Mesenchymal stem cell (in vitro differentiated cells and primary cell): ENCODE measurements around the gene FRY.
"Not testable (repeated sequence)": the region's sequence is repeated elsewhere in the genome, so short reads cannot be mapped to it uniquely, and the experiment has no call there.

Experiments
- DNase-seq: peaks from one replicate; pipeline ENCODE4 v3.0.0-alpha.2; 2013
- H2AFZ ChIP-seq: one replicate; pipeline ENCODE4 v1.6.1; 2013; ENCODE audit warnings: low read depth, mild to moderate bottlenecking, control low read depth, inconsistent platforms, low read length, moderate library complexity
- H2AK5ac ChIP-seq: 2 replicates; pipeline ENCODE4 v1.6.1; 2013; ENCODE audit warnings: low read length, moderate library complexity, mild to moderate bottlenecking, inconsistent platforms; ENCODE audit not compliant: severe bottlenecking
- H2BK120ac ChIP-seq: one replicate; pipeline ENCODE4 v1.6.1; 2013; ENCODE audit warnings: low read depth, mild to moderate bottlenecking, inconsistent platforms, low read length, moderate library complexity
- H2BK12ac ChIP-seq, 2 experiments: one replicate each; pipeline ENCODE4 v1.6.1; 2013; ENCODE audit warnings: inconsistent platforms in 2 of 2, low read length in 2 of 2, mild to moderate bottlenecking in 2 of 2, moderate library complexity in 2 of 2, control low read depth in 1 of 2
- H2BK15ac ChIP-seq: one replicate; pipeline ENCODE4 v1.6.1; 2013; ENCODE audit warnings: mild to moderate bottlenecking, low read depth, inconsistent platforms; ENCODE audit not compliant: poor library complexity, severe bottlenecking
- H2BK5ac ChIP-seq: 2 replicates; pipeline ENCODE4 v1.6.1; 2013; ENCODE audit warnings: low read depth, mild to moderate bottlenecking, low read length, control low read depth, inconsistent platforms; ENCODE audit not compliant: poor library complexity, severe bottlenecking
- H3K14ac ChIP-seq, 2 experiments: one replicate each; pipeline ENCODE4 v1.6.1; 2013; ENCODE audit warnings: inconsistent platforms in 2 of 2, low read length in 2 of 2, control low read depth in 1 of 2, mild to moderate bottlenecking in 1 of 2, moderate library complexity in 1 of 2
- H3K18ac ChIP-seq, 2 experiments: one replicate each; pipeline ENCODE4 v1.6.1; 2013; ENCODE audit warnings: inconsistent platforms in 2 of 2, low read length in 2 of 2, control low read depth in 1 of 2, low read depth in 1 of 2, mild to moderate bottlenecking in 1 of 2
- H3K23ac ChIP-seq, 2 experiments: one replicate each; pipeline ENCODE4 v1.6.1; 2013; ENCODE audit warnings: inconsistent platforms in 2 of 2, low read length in 2 of 2, mild to moderate bottlenecking in 2 of 2, moderate library complexity in 2 of 2, control low read depth in 1 of 2
- H3K27ac ChIP-seq: 2 replicates; pipeline ENCODE4 v1.5.1; 2013; ENCODE audit warnings: mild to moderate bottlenecking, moderate library complexity, low read length, control low read depth, inconsistent platforms; ENCODE audit not compliant: poor library complexity, severe bottlenecking
- H3K27me3 ChIP-seq, 2 experiments: 2 replicates each; pipeline versions ENCODE4 v1.6.1 to v1.7.0; 2013; ENCODE audit warnings: low read length in 2 of 2, mild to moderate bottlenecking in 2 of 2, moderate library complexity in 2 of 2, control low read depth in 1 of 2, inconsistent platforms in 1 of 2; ENCODE audit not compliant: control insufficient read depth in 1 of 2, insufficient read depth in 1 of 2
- H3K36me3 ChIP-seq, 2 experiments: 2 replicates each; pipeline versions ENCODE4 v1.6.1 to v1.7.0; 2013; ENCODE audit warnings: low read length in 2 of 2, control low read depth in 1 of 2, inconsistent platforms in 1 of 2, low read depth in 1 of 2, mild to moderate bottlenecking in 1 of 2; ENCODE audit not compliant: insufficient read depth in 2 of 2, control insufficient read depth in 1 of 2
- H3K4ac ChIP-seq, 2 experiments: one replicate each; pipeline ENCODE4 v1.6.1; 2013; ENCODE audit warnings: inconsistent platforms in 2 of 2, low read length in 2 of 2, mild to moderate bottlenecking in 2 of 2, moderate library complexity in 2 of 2, control low read depth in 1 of 2, low read depth in 1 of 2
- H3K4me1 ChIP-seq: 2 replicates; pipeline ENCODE4 v1.6.1; 2013; ENCODE audit warnings: low read depth, low read length, control low read depth; ENCODE audit not compliant: control insufficient read depth, insufficient read depth
- H3K4me2 ChIP-seq: 2 replicates; pipeline ENCODE4 v1.6.1; 2013; ENCODE audit warnings: low read length, mild to moderate bottlenecking, inconsistent platforms; ENCODE audit not compliant: poor library complexity, severe bottlenecking
- H3K4me3 ChIP-seq, 2 experiments: 2 replicates each; pipeline versions ENCODE4 v1.5.1 to v1.7.0; 2013; ENCODE audit warnings: low read length in 2 of 2, mild to moderate bottlenecking in 2 of 2, control low read depth in 1 of 2, low read depth in 1 of 2; ENCODE audit not compliant: insufficient read depth in 1 of 2
- H3K79me1 ChIP-seq: replicated peaks from 2 replicates; pipeline ENCODE4 v1.6.1; 2013; ENCODE audit warnings: mild to moderate bottlenecking, control low read depth, low read length, inconsistent platforms; ENCODE audit not compliant: poor library complexity, severe bottlenecking
- H3K9ac ChIP-seq: 2 replicates; pipeline ENCODE4 v1.7.0; 2013; ENCODE audit warnings: mild to moderate bottlenecking, low read length, moderate library complexity
- H3K9me3 ChIP-seq: 2 replicates; pipeline ENCODE4 v1.7.0; 2013; ENCODE audit warnings: mild to moderate bottlenecking, low read length; ENCODE audit not compliant: control insufficient read depth
- H4K8ac ChIP-seq: one replicate; pipeline ENCODE4 v1.6.1; 2013; ENCODE audit warnings: inconsistent platforms, mild to moderate bottlenecking, low read length, moderate library complexity
- H4K91ac ChIP-seq: one replicate; pipeline ENCODE4 v1.6.1; 2013; ENCODE audit warnings: mild to moderate bottlenecking, low read length, inconsistent platforms
- WGBS: methylation state at CpG from one replicate; pipeline ENCODE4 v1.1.7; 2013; ENCODE audit warnings: mixed read lengths; 5-methylcytosine and 5-hydroxymethylcytosine counted together

The FRY gene

GRCh38 chr13:31984388-31984787 lies 47.2 kb upstream of the FRY start:
- not testable (repeated sequence) for H2AFZ ChIP-seq, H2BK5ac ChIP-seq

DNA sequence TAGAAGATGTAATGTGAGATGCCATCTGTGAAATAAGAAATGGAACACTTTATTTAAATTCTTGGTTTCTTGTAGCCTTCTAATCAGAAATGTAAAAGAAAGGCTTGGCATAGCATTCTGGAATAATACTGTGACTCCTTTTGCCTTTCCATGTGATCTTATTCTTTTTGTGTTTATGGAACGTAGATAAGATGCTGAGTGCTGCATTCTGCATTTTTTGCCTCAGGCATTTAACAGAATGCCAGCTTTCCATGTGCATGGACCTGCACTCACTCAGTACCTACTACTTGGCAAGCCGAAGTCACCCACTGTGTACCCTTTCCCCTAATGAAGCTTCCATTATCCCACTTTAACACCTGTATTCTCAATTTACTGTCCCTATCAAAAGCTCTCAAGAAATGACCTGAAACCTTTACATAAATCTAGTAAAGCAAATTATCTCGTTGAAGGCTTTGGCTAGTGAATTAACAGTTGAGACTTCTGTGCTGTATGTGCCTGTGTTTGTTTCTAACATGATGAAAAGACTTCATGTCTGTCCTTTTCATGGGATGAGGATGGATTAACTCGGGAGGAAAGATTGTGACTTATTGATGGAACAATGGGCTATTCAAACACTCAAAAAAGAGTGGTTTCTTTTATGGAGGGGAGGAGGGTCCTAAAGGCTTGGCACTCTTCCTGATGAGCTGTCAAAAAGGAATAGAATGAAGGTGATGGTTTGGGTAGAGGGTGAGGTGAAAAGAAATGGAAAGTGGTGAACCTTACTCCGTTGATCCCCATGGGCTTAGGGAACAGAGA lies 44.7 kb upstream of the FRY start:
- WGBS: 85% methylated on average over 5 of the region's 5 CpGs
- no peak overlapping the region for H2AK5ac ChIP-seq
- no peak overlapping the region for H3K4me3 ChIP-seq
- no peak overlapping the region for H3K14ac ChIP-seq
- no peaks in the 10 kb centered on the region for H3K79me1 ChIP-seq
- H3K9ac ChIP-seq: no peak overlapping the region
- no peak overlapping the region for H4K91ac ChIP-seq
- H3K9me3 ChIP-seq: no peaks in the 10 kb centered on the region
- no peak overlapping the region for H2BK120ac ChIP-seq
- no peak overlapping the region for H2BK5ac ChIP-seq
- H2AFZ ChIP-seq: no peak overlapping the region
- H3K36me3 ChIP-seq: no peaks in the 10 kb centered on the region
- H3K4me2 ChIP-seq: no peak overlapping the region
- no peak overlapping the region for H3K27ac ChIP-seq
- no peak overlapping the region for H4K8ac ChIP-seq
- no peak overlapping the region for H3K23ac ChIP-seq
- no peak for DNase-seq
- no peaks in the 10 kb centered on the region for H3K27me3 ChIP-seq
- H2BK15ac ChIP-seq: peak overlapping the region; percentile 12
- H3K4ac ChIP-seq: no peak overlapping the region
- H3K4me1 ChIP-seq: no peaks in the 10 kb centered on the region
- peak overlapping the region; percentile 31 to 45 for H3K18ac ChIP-seq
- peak overlapping the region in 1 of 2 experiments; percentile 8 for H2BK12ac ChIP-seq

More at GRCh38 chr13:31984388-31984787, 47.2 kb upstream of the FRY start:
- not testable (repeated sequence) for H3K36me3 ChIP-seq, H3K4ac ChIP-seq, H2BK120ac ChIP-seq, H3K18ac ChIP-seq, H4K8ac ChIP-seq, H3K79me1 ChIP-seq, H2BK15ac ChIP-seq, H3K4me2 ChIP-seq, H3K23ac ChIP-seq, H3K27ac ChIP-seq, H3K4me1 ChIP-seq, DNase-seq, H2BK12ac ChIP-seq, H3K9ac ChIP-seq, H4K91ac ChIP-seq, H3K14ac ChIP-seq, H2AK5ac ChIP-seq, H3K4me3 ChIP-seq, H3K27me3 ChIP-seq, H3K9me3 ChIP-seq
- WGBS: 90% methylated on average over 4 of the region's 4 CpGs

- H3K9ac ChIP-seq: no peak overlapping the region
These were observed 43.9 kb upstream of the FRY start for GRCh38 chr13:31987535-31988170.

DNA sequence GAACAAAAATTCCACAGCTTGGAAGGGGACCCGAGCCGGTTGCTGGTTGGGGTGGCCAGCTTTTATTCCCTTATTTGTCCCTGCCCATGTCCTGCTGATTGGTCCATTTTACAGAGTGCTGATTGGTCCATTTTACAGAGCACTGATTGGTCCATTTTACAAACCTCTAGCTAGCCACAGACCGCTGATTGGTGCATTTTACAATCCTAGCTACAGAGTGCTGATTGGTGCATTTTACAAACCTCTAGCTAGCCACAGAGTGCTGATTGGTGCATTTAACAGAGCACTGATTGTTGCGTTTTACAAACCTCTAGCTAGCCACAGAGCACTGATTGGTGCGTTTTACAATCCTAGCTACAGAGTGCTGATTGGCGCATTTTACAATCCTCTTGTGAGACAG lies 37.2 kb upstream of the FRY start:
- not testable (repeated sequence) for H3K4me2 ChIP-seq, H3K23ac ChIP-seq, H4K8ac ChIP-seq, H2BK15ac ChIP-seq, H2BK120ac ChIP-seq, H3K4me3 ChIP-seq, DNase-seq, H4K91ac ChIP-seq, H3K36me3 ChIP-seq, H3K9ac ChIP-seq, H3K4ac ChIP-seq, H3K4me1 ChIP-seq, H3K18ac ChIP-seq, H3K9me3 ChIP-seq, H3K79me1 ChIP-seq, H2BK5ac ChIP-seq, H2AK5ac ChIP-seq, H3K27ac ChIP-seq, H2BK12ac ChIP-seq, H3K27me3 ChIP-seq, H2AFZ ChIP-seq, H3K14ac ChIP-seq
- 96% methylated on average over 6 of the region's 6 CpGs for WGBS

More at GRCh38 chr13:31987535-31988170, 43.9 kb upstream of the FRY start:
- Histone ChIP-seq H2BK15ac (peak overlapping the region; percentile 12), H3K4ac (no peak overlapping the region), H3K14ac (no peak overlapping the region), H3K4me2 (no peak overlapping the region), H4K8ac (no peak overlapping the region), H2AK5ac (no peak overlapping the region), H3K27ac (no peak overlapping the region), H4K91ac (no peak overlapping the region), H3K36me3 (no peaks in the 10 kb centered on the region), H2AFZ (no peak overlapping the region), H3K23ac (no peak overlapping the region), H2BK12ac (peak overlapping the region in 1 of 2 experiments; percentile 8), H3K4me1 (no peaks in the 10 kb centered on the region), H3K18ac (peak overlapping the region; percentile 31 to 45), H3K9me3 (no peaks in the 10 kb centered on the region), H3K79me1 (no peaks in the 10 kb centered on the region), H3K27me3 (no peaks in the 10 kb centered on the region), H3K4me3 (no peak overlapping the region), H2BK120ac (no peak overlapping the region), H2BK5ac (no peak overlapping the region)
- 86% methylated on average over 2 of the region's 2 CpGs for WGBS
- DNase-seq: peak; percentile 53
